Activated T-helper 9 cell treated with anti-CD3 and anti-CD28 coated beads, Interleukin-2, amount 50 U/mL, for 16 hours (primary cell): ENCODE data around the gene ROPN1B.
"Not testable (repeated sequence)": the region's sequence is repeated elsewhere in the genome, so short reads cannot be mapped to it uniquely, and the experiment has no call there.

Experiments
- DNase-seq: peaks from one replicate; pipeline ENCODE4 v3.0.0-alpha.2; 2020; ENCODE audit warnings: low read depth

Gene ROPN1B

GRCh38 chr3:125968701-125969592 is at the start of gene ROPN1B:
TSS of gene ROPN1B (plus strand) at chr3:125969178. CDS start at chr3:125972055, 2,877 bp downstream.
- not testable (repeated sequence) for DNase-seq

- not testable (repeated sequence) for DNase-seq
Measured at GRCh38 chr3:125920191-125920590, 48.8 kb upstream of the ROPN1B start.

DNA sequence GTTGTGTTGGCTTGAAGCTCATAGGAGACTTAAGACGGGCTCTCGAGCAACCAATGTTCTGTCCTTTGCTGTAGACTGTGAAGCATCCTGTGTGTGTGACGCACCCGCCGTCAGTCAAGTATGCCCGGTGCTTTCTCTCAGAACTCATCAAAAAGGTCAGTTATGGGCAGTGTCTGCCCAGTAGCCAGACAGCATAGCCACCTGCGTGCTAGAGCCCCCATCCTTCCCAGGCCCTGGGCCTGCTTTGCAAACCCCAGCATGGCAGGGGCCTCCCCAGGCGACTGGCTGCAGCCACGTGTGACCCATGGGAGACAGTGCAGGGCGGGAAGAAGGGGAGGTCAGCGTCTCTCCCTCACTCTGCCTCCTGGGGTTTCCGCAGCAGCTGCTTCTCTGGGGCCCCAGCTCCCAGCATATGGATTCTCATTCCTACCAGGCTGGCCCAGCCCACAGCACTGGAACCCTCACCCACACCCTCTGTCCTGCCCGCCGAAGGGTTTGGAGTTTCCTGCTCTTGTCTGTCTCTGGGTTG is 48.2 kb upstream of the ROPN1B start:
- not testable (repeated sequence) for DNase-seq

DNA sequence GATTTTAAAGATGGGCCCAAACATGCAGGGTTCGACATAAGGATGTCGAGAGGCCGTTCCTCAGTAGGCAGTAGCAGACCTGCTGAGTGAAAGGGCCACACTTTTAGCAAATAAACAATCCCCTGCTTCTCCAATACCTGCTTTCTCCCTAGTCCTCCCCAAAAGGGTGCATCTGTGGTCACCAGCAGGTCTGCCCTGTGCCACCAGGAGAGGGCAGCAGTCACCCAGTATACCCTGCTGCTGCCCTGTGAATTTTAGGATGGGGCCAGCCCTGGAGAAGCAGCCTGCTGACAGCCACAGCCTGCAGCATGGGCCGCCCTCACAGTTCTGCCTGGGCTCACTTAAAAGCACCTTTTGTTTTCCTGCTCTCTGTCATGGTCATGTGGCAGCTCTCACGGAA is 47.3 kb upstream of the ROPN1B start:
- DNase-seq = not testable (repeated sequence)

DNA sequence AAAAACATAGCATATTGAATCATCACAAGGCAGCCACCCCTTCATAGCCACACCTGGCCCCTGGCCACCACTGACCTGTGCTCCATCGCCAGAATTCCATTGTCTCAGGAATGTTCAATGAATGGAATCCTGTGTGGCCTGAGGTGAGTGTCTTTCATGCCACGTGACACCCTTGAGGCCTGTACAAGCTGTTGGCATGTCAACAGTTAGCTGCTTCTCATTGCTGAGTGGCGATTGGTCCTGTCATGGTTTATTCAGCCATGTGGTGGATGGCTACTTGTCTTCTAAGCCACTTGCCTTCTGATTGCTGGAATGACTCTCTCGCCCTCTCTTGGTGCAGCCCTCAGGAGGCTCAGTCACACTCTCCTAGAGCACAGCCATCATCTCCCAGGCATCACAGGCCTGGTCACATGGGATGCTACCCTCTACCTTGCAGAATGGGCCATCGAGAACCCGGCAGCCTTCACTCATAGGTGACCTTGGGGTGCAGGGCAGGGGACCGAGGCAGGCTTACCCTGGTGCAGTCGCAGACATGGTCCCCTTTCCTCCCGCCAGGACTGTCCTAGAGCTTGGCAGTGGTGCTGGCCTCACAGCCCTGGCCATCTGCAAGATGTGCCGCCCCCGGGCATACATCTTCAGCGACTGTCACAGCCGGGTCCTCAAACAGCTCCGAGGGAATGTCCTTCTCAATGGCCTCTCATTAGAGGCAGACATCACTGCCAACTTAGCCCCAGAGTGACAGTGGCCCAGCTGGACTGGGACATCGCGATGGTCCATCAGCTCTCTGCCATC is 45.5 kb upstream of the ROPN1B start:
- DNase-seq = not testable (repeated sequence)

GRCh38 chr3:125924276-125924675 is 44.7 kb upstream of the ROPN1B start:
- DNase-seq = not testable (repeated sequence)

GRCh38 chr3:125925727-125926126 is 43.3 kb upstream of the ROPN1B start:
- DNase-seq = not testable (repeated sequence)

DNA sequence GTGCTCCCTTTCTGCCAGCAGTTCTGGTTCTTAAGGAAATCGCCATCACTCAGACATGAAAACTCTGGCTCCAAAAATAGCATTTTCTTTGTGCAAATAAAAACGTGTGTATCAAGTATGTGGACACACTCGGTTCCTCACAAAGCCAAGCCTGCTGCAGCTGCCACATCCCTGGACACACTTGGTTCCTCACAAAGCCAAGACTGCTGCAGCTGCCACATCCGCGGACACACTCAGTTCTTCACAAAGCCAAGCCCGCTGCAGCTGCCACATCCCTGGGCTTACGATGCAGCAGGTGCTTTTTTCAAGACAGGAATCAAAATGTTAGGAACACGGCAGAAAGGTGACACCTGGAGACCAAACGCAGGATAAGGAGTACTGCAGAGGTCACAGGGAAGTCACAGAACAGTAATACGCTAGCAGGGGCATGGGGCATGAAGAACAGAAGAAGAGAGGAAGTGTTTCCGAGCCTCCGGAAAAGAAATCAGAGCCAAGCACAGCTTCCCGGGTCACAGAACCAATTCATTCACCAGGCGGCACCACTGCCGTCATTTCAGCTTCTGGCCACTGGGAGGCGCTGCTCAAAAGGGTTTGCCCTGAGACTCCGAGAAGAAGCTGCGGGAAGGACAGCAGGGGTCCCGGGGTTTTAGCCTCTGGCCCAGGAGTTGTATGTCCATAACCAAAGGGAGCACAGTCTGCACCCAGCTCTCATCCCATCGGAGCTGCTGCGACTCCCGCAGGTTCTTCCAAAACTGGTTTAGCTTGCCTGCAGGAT is 40.0 kb upstream of the ROPN1B start:
- DNase-seq = peak; percentile 31

- not testable (repeated sequence) for DNase-seq
Measured at GRCh38 chr3:125929765-125930164, 39.2 kb upstream of the ROPN1B start.

GRCh38 chr3:125931355-125931880 is 37.6 kb upstream of the ROPN1B start:
- DNase-seq = not testable (repeated sequence)

- not testable (repeated sequence) for DNase-seq
Measured at GRCh38 chr3:125933397-125934173, 35.4 kb upstream of the ROPN1B start.

- DNase-seq = not testable (repeated sequence)
Measured at GRCh38 chr3:125935252-125935874, 33.6 kb upstream of the ROPN1B start.

DNA sequence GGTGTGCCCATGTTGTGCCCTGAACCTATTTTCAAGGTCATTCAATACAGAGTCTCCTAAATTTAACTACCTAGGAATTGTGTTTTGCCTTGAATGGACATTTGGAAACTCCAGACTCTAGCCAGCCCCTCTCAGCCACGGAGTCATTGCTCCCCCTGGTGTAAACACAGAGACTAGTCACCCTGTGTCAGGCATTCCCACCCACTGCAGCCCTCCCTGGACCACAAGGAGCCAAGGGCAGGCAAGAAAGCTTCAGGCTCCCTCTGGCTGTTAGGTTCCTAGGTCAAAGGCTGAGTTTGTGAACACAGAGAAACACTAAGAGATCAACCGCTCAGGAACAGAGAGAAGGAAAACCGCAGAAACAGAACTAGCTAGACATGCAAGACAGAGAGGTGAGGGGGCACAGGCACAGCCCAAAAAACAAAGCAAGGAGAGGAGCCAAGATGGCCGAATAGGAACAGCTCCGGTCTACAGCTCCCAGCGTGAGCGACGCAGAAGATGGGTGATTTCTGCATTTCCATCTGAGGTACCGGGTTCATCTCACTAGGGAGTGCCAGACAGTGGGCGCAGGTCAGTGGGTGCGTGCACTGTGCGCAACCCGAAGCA is 32.7 kb upstream of the ROPN1B start:
- DNase-seq = not testable (repeated sequence)

- not testable (repeated sequence) for DNase-seq
Measured at GRCh38 chr3:125936891-125937290, 32.1 kb upstream of the ROPN1B start.

DNA sequence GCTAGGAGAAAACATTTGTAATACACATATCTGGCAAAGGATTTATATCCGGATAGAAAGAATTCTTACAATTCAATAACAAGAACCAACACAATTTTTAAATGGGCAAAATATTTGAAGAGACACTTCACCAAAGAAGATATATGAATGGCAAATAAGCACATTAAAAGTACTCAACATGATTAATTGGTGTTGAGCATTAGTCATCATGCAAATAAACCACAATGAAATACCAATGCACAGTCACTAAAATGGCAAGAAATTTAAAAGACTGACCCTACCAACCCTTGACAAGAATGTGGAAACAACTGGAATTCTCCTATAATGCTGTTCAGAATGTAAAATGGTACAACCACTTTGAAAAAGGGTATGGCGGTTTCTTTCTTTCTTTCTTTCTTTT is 21.2 kb upstream of the ROPN1B start:
- DNase-seq = not testable (repeated sequence)

- DNase-seq = not testable (repeated sequence)
Measured at GRCh38 chr3:125948901-125949300, 20.1 kb upstream of the ROPN1B start.

- not testable (repeated sequence) for DNase-seq
Measured at GRCh38 chr3:125951176-125951575, 17.8 kb upstream of the ROPN1B start.

DNA sequence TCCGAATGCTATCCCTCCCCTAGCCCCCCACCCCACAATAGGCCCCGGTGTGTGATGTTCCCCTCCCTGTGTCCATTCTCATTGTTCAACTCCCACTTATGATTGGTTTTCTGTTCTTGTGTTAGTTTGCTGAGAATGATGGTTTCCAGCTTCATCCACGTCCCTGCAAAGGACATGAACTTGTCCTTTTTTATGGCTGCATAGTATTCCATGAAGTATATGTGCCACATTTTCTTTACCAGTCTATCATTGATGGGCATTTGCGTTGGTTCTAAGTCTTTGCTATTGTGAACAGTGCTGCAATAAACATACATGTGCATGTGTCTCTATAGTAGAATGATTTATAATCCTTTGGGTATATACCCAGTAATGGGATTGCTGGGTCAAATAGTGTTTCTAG is 12.0 kb upstream of the ROPN1B start:
- DNase-seq = not testable (repeated sequence)

- no peak for DNase-seq
Measured at GRCh38 chr3:125957674-125958510, 11.1 kb upstream of the ROPN1B start.
